ENCODE measurements around the gene ERP44. TPM values are rescaled to one million over a fixed set of nuclear protein-coding genes. Genes with fewer than 3 reads are reported as not detected.

Gene ERP44
- total RNA-seq, 1 experiment from 2014 or later: 10.1 TPM

- Histone ChIP-seq H3K9me3 (ENCODE audit: control insufficient read depth, insufficient read depth, low read depth, low read length) (no peaks in the 10 kb centered on the region), H3K36me3 (ENCODE audit: control insufficient read depth, insufficient read depth, low read length) (no peaks in the 10 kb centered on the region), H3K4me1 (ENCODE audit: control insufficient read depth, insufficient read depth, low read length) (no peaks in the 10 kb centered on the region), H3K27me3 (ENCODE audit: control insufficient read depth, insufficient read depth, low read length) (no peaks in the 10 kb centered on the region), H3K27ac (ENCODE audit: low read length) (no peak overlapping the region), H3K4me3 (ENCODE audit: low read depth in 2 of 2, low read length in 2 of 2) (no peak overlapping the region)
- intact Hi-C loops (cut with micrococcal nuclease; ENCODE audit: unreplicated experiment): no loop called here
- no peak for ATAC-seq
- CTCF ChIA-PET: no interaction called here
- POLR2A ChIA-PET: no interaction called here
- TF ChIP-seq CTCF (IDR thresholded peaks at IDR 0.05) (no peak), SIN3A (IDR thresholded peaks at IDR 0.05; ENCODE audit: borderline replicate concordance, insufficient read depth, low read depth, low read length) (no peak), POLR2AphosphoS5 (IDR thresholded peaks at IDR 0.05; ENCODE audit: low read depth, low read length) (no peak), REST (IDR thresholded peaks at IDR 0.05; ENCODE audit: insufficient read depth in 1 of 2, low read depth in 2 of 2, low read length in 1 of 2) (no peak), TCF7L2 (IDR thresholded peaks at IDR 0.05; ENCODE audit: low read depth, low read length) (no peak)
- no peak for DNase-seq (ENCODE audit: low read depth, low spot score)
- BruUV-seq (replicated peaks): no TSS peak
- in situ Hi-C loops (cut with HindIII; ENCODE audit: low pct_unique_long_range_greater_than_20kb, low sequenced_read_pairs): no loop called here
Measured at GRCh38 chr9:99978221-99978620, 120.6 kb downstream of the ERP44 start.

GRCh38 chr9:99977033-99977792, 121.6 kb downstream of the ERP44 start:
- Histone ChIP-seq H3K27ac (ENCODE audit: low read length) (no peak overlapping the region), H3K36me3 (ENCODE audit: control insufficient read depth, insufficient read depth, low read length) (no peaks in the 10 kb centered on the region), H3K4me3 (ENCODE audit: low read depth in 2 of 2, low read length in 2 of 2) (no peak overlapping the region), H3K27me3 (ENCODE audit: control insufficient read depth, insufficient read depth, low read length) (no peaks in the 10 kb centered on the region), H3K9me3 (ENCODE audit: control insufficient read depth, insufficient read depth, low read depth, low read length) (no peaks in the 10 kb centered on the region), H3K4me1 (ENCODE audit: control insufficient read depth, insufficient read depth, low read length) (no peaks in the 10 kb centered on the region)
- ATAC-seq (no peak), DNase-seq (ENCODE audit: low read depth, low spot score) (no peak)
- POLR2A ChIA-PET: no interaction called here
- no peak for TF ChIP-seq POLR2AphosphoS5 (IDR thresholded peaks at IDR 0.05; ENCODE audit: low read depth, low read length)
- no peak for TF ChIP-seq TCF7L2 (IDR thresholded peaks at IDR 0.05; ENCODE audit: low read depth, low read length)
- TF ChIP-seq REST (IDR thresholded peaks at IDR 0.05; ENCODE audit: insufficient read depth in 1 of 2, low read depth in 2 of 2, low read length in 1 of 2): no peak
- no peak for TF ChIP-seq CTCF (IDR thresholded peaks at IDR 0.05)
- TF ChIP-seq SIN3A (IDR thresholded peaks at IDR 0.05; ENCODE audit: borderline replicate concordance, insufficient read depth, low read depth, low read length): no peak
- in situ Hi-C loops (cut with HindIII; ENCODE audit: low pct_unique_long_range_greater_than_20kb, low sequenced_read_pairs): no loop called here
- CTCF ChIA-PET: no interaction called here
- intact Hi-C loops (cut with micrococcal nuclease; ENCODE audit: unreplicated experiment): no loop called here
- no TSS peak for BruUV-seq (replicated peaks)

All from Panc1 (cell line).